ENCODE measurements around the gene CDC25A. TPM values are rescaled to one million over a fixed set of nuclear protein-coding genes. Genes with fewer than 3 reads are reported as not detected.

The CDC25A gene
- total RNA-seq, 2 donors from 2014 or later, result 5.3 to 23.7 TPM

DNA sequence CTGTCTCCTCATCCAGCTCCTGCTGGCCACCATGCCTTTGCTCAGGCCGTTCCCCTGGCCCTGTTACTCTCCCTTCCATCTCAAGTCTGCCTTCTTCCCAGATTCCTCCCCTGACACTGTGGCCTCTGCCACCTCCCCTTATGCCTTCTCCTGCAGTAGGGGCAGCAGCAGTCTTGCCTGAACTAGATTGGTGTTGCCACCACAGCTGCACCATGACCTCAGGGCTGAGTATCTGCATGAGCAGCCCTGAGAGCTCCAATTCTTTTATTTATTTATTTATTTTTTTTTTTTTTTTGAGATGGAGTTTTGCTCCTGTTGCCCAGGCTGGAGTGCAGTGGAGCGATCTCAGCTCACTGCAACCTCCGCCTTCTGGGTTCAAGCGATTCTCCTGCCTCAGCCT lies 21.2 kb upstream of the CDC25A start:
- TF ChIP-seq, protein P1, sequence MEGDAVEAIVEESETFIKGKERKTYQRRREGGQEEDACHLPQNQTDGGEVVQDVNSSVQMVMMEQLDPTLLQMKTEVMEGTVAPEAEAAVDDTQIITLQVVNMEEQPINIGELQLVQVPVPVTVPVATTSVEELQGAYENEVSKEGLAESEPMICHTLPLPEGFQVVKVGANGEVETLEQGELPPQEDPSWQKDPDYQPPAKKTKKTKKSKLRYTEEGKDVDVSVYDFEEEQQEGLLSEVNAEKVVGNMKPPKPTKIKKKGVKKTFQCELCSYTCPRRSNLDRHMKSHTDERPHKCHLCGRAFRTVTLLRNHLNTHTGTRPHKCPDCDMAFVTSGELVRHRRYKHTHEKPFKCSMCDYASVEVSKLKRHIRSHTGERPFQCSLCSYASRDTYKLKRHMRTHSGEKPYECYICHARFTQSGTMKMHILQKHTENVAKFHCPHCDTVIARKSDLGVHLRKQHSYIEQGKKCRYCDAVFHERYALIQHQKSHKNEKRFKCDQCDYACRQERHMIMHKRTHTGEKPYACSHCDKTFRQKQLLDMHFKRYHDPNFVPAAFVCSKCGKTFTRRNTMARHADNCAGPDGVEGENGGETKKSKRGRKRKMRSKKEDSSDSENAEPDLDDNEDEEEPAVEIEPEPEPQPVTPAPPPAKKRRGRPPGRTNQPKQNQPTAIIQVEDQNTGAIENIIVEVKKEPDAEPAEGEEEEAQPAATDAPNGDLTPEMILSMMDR (IDR thresholded peaks at IDR 0.05), result no peak

GRCh38 chr3:48208076-48208475 lies 19.9 kb upstream of the CDC25A start:
- no peaks in the 10 kb centered on the region for H3K36me3 ChIP-seq
- H3K9me3 ChIP-seq, result no peaks in the 10 kb centered on the region
- TF ChIP-seq, protein P1 (IDR thresholded peaks at IDR 0.05), result no peak
- no peaks in the 10 kb centered on the region for H3K4me1 ChIP-seq
- no peaks in the 10 kb centered on the region for H3K27me3 ChIP-seq
- DNase-seq, result no peak
- no peak overlapping the region for H3K4me3 ChIP-seq
- H3K27ac ChIP-seq, result no peak overlapping the region
- intact Hi-C loops (cut with DNase I), result no loop called here
- H3K9ac ChIP-seq (ENCODE audit: low read depth in 2 of 2, low read length in 2 of 2), result no peak overlapping the region

More for the DNA sequence above, 21.2 kb upstream of the CDC25A start:
- H3K4me1 ChIP-seq, result no peaks in the 10 kb centered on the region
- DNase-seq, result no peak
- no peak overlapping the region for H3K9ac ChIP-seq (ENCODE audit: low read depth in 2 of 2, low read length in 2 of 2)
- no peaks in the 10 kb centered on the region for H3K27me3 ChIP-seq
- no peaks in the 10 kb centered on the region for H3K9me3 ChIP-seq
- H3K36me3 ChIP-seq, result no peaks in the 10 kb centered on the region
- no peak overlapping the region for H3K4me3 ChIP-seq
- intact Hi-C loops (cut with DNase I), result no loop called here
- no peak overlapping the region for H3K27ac ChIP-seq

DNA sequence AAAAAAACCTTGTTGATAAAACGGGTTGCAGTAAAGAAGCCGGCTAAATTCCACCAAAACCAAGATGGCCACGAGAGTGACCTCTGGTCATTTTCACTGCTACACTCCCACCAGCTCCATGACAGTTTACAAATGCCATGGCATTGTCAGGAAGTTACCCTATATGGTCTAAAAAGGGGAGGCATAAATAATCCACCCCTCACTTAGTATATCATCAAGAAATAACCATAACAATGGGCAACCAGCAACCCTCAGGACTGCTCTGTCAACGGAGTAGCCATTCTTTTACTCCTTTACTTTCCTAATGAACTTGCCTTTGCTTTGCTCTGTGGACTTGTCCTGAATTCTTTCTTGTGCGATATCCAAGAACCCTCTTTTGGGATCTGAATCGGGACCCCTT lies 14.4 kb upstream of the CDC25A start:
- no peak for DNase-seq
- Histone ChIP-seq H3K9ac (ENCODE audit: low read depth in 2 of 2, low read length in 2 of 2) (no peak overlapping the region), H3K4me1 (no peaks in the 10 kb centered on the region), H3K27ac (no peak overlapping the region), H3K4me3 (no peak overlapping the region), H3K36me3 (no peaks in the 10 kb centered on the region), H3K27me3 (no peaks in the 10 kb centered on the region), H3K9me3 (no peaks in the 10 kb centered on the region)
- TF ChIP-seq, protein P1 (IDR thresholded peaks at IDR 0.05), result no peak
- intact Hi-C loops (cut with DNase I), result no loop called here

GRCh38 chr3:48199117-48199516 lies 10.9 kb upstream of the CDC25A start:
- no peaks in the 10 kb centered on the region for H3K36me3 ChIP-seq
- no peak overlapping the region for H3K27ac ChIP-seq
- intact Hi-C loops (cut with DNase I), result no loop called here
- H3K27me3 ChIP-seq, result no peaks in the 10 kb centered on the region
- H3K9ac ChIP-seq (ENCODE audit: low read depth in 2 of 2, low read length in 2 of 2), result no peak overlapping the region
- DNase-seq, result no peak
- H3K4me1 ChIP-seq, result no peaks in the 10 kb centered on the region
- no peaks in the 10 kb centered on the region for H3K9me3 ChIP-seq
- TF ChIP-seq, protein P1 (IDR thresholded peaks at IDR 0.05), result no peak
- no peak overlapping the region for H3K4me3 ChIP-seq

- H3K27ac ChIP-seq, result no peak overlapping the region
- no peak overlapping the region for H3K9ac ChIP-seq (ENCODE audit: low read depth in 2 of 2, low read length in 2 of 2)
- DNase-seq, result no peak
- intact Hi-C loops (cut with DNase I), result no loop called here
- no peaks in the 10 kb centered on the region for H3K27me3 ChIP-seq
- no peaks in the 10 kb centered on the region for H3K36me3 ChIP-seq
- no peaks in the 10 kb centered on the region for H3K4me1 ChIP-seq
- TF ChIP-seq, protein P1 (IDR thresholded peaks at IDR 0.05), result no peak
- H3K9me3 ChIP-seq, result no peaks in the 10 kb centered on the region
- H3K4me3 ChIP-seq, result no peak overlapping the region
Measured at GRCh38 chr3:48196611-48197010, 8.4 kb upstream of the CDC25A start.
